ENCODE results near the gene ZNF845.

The ZNF845 gene

GRCh38 chr19:53333463-53334449 lies at the start of gene ZNF845:
TSS of gene ZNF845 (plus strand) at chr19:53333749. CDS start at chr19:53341308, 7,559 bp downstream.
- TF ChIP-seq GATA3 (IDR thresholded peaks at IDR 0.05; ENCODE audit: low read depth, low read length) (no peak), GATA2 (IDR thresholded peaks at IDR 0.05; ENCODE audit: low read depth, low read length) (no peak)

GRCh38 chr19:53285087-53285486 lies 48.5 kb upstream of the ZNF845 start:
- TF ChIP-seq GATA3 (IDR thresholded peaks at IDR 0.05; ENCODE audit: low read depth, low read length) (no peak), GATA2 (IDR thresholded peaks at IDR 0.05; ENCODE audit: low read depth, low read length) (no peak)

GRCh38 chr19:53290758-53291549 lies 42.6 kb upstream of the ZNF845 start:
- no peak for TF ChIP-seq GATA2 (IDR thresholded peaks at IDR 0.05; ENCODE audit: low read depth, low read length)
- TF ChIP-seq GATA3 (IDR thresholded peaks at IDR 0.05; ENCODE audit: low read depth, low read length) = no peak

- no peak for TF ChIP-seq GATA3 (IDR thresholded peaks at IDR 0.05; ENCODE audit: low read depth, low read length)
- TF ChIP-seq GATA2 (IDR thresholded peaks at IDR 0.05; ENCODE audit: low read depth, low read length) = no peak
These were observed 38.6 kb upstream of the ZNF845 start for GRCh38 chr19:53294786-53295441.

- TF ChIP-seq GATA3 (IDR thresholded peaks at IDR 0.05; ENCODE audit: low read depth, low read length) (no peak), GATA2 (IDR thresholded peaks at IDR 0.05; ENCODE audit: low read depth, low read length) (no peak)
These were observed 25.2 kb upstream of the ZNF845 start for GRCh38 chr19:53308339-53308811.

GRCh38 chr19:53311044-53311443 lies 22.5 kb upstream of the ZNF845 start:
- TF ChIP-seq GATA2 (IDR thresholded peaks at IDR 0.05; ENCODE audit: low read depth, low read length) (no peak), GATA3 (IDR thresholded peaks at IDR 0.05; ENCODE audit: low read depth, low read length) (no peak)

- TF ChIP-seq GATA3 (IDR thresholded peaks at IDR 0.05; ENCODE audit: low read depth, low read length) = no peak
- no peak for TF ChIP-seq GATA2 (IDR thresholded peaks at IDR 0.05; ENCODE audit: low read depth, low read length)
These were observed 21.7 kb upstream of the ZNF845 start for GRCh38 chr19:53311897-53312296.

GRCh38 chr19:53328967-53329366 lies 4.6 kb upstream of the ZNF845 start:
- TF ChIP-seq GATA3 (IDR thresholded peaks at IDR 0.05; ENCODE audit: low read depth, low read length) (no peak), GATA2 (IDR thresholded peaks at IDR 0.05; ENCODE audit: low read depth, low read length) (no peak)

- TF ChIP-seq GATA2 (IDR thresholded peaks at IDR 0.05; ENCODE audit: low read depth, low read length) = no peak
- TF ChIP-seq GATA3 (IDR thresholded peaks at IDR 0.05; ENCODE audit: low read depth, low read length) = no peak
These were observed 1.1 kb upstream of the ZNF845 start for GRCh38 chr19:53332484-53332883.

GRCh38 chr19:53333066-53333462 lies 485 bp upstream of the ZNF845 start:
- no peak for TF ChIP-seq GATA3 (IDR thresholded peaks at IDR 0.05; ENCODE audit: low read depth, low read length)
- TF ChIP-seq GATA2 (IDR thresholded peaks at IDR 0.05; ENCODE audit: low read depth, low read length) = no peak

GRCh38 chr19:53355739-53356138 lies 22.2 kb downstream of the ZNF845 start:
- TF ChIP-seq GATA3 (IDR thresholded peaks at IDR 0.05; ENCODE audit: low read depth, low read length) (no peak), GATA2 (IDR thresholded peaks at IDR 0.05; ENCODE audit: low read depth, low read length) (no peak)

- TF ChIP-seq GATA2 (IDR thresholded peaks at IDR 0.05; ENCODE audit: low read depth, low read length) = no peak
- no peak for TF ChIP-seq GATA3 (IDR thresholded peaks at IDR 0.05; ENCODE audit: low read depth, low read length)
These were observed 24.5 kb downstream of the ZNF845 start for GRCh38 chr19:53357821-53358581.
